NCI-H2227 (cell line): Measurements from ENCODE around the gene CAV1.

Experiments
- DNase-seq: peaks from one replicate; lab custom pipeline; 2025; ENCODE audit not compliant: unreplicated experiment; lab: John Stamatoyannopoulos, UW

The CAV1 gene

DNA sequence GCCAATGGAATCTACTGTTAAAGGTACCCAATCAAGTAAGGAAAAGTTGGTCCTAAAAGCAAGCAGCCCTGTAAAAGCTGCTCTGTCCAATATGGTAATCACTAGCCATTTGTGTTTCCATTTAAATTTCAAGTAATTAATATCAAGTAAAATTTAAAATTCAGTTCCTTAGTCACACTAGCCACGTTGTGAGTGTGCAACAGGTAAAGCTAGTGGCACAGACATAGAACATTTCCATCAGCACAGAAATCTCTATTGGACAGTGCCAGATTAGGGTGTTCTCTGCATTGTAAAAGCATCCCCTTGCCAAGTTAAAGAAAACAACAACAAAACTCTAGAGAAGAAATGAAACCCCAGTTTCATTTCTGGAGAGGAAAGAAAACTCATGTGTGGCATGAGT, 4.4 kb downstream of the CAV1 start:
- DNase-seq, result no peak

DNA sequence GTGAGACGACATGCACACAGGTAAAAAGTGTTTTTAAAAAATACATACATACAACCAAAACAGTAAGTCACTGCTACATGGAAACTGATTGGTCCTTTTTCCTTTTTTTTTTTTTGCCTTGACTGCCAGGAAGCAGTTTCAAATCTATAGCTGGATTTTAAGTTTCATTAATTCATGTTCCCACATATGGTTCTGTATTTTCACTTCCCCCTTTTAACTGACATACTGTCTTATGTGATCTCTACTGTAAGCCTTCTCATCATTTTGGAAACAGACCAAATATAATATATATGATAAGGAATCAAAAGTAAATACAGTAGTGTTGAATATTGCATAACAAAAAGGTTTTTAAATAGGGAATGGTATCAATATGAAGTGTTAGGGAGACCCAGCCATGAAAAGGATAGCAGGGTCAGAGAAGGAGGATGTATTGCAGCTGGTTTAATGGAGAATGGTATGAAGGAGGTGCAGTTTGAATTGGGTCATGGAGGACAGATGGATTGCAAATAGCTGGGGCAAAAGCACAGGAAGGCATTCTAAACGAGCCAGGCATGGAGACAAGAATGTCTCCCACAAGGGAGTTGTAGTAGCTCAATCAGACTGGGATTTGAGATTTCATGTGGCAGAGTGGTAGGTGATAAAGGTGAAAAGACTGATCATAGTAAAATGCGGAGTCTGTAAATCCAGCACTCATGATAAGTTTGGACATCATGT, 5.4 kb downstream of the CAV1 start:
- no peak for DNase-seq

DNA sequence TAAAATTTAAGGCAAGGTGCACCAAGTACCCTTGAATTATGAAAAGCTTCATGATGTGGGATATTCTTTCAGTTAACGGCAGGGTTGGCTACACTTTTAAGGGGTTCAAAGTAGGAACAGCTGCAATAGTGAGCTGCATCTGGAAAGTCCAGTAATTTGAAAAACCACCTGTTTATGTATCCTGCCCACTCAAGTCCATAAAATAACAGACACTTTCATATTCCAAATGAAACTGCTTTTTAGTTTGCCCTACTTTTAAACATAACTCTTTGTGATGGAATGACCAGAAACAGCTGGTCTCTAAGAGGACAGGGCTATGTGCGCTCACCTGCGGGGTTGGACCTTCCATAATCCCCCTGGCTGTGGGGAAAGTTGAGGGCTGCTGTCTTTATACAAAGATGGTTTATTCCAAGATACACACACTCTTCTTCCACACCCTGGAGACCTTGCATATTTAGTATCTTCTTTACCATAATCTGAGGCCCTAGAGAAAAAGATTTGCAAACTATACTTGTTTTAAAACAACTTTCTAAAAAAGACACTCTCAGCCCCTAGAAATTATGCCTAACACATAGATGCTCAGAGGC, 7.4 kb downstream of the CAV1 start:
- no peak for DNase-seq

DNA sequence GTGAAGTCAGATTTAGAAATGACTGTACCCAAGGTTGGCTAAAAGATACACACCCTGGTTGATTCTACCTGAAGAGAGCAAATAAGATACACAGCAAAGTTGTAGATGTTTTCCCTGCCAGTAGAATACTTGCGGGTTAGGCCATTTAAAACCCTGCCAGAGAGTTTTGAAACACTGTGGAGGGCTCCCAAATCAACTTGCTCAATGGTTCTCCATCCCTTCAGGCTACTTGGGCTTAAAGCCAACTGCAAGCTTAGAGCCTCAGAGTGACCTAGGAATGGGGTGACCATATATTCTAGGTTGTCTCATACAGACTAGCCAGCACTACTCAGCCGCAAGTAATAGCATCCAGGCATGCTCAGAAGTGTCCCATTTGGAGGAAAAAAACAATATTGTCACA, 10.0 kb downstream of the CAV1 start:
- no peak for DNase-seq

DNA sequence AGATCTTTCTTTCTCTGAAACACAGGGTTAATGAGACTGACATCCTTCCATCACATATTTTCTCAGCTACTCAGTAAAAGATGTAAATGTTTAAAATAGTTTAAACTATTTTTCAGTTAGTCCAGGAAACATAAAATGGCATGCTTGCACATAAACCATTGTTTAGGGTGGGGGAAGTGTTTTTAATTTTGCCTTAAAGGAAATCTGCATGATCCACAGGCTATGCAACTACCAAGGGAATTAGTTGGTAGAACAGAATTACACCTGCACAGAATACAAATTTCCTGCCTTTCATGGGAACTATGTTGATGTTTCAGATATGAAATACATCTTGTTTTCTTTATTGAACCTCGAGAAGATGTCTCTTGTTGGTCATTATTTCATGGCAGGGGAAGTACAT, 10.6 kb downstream of the CAV1 start:
- no peak for DNase-seq

DNA sequence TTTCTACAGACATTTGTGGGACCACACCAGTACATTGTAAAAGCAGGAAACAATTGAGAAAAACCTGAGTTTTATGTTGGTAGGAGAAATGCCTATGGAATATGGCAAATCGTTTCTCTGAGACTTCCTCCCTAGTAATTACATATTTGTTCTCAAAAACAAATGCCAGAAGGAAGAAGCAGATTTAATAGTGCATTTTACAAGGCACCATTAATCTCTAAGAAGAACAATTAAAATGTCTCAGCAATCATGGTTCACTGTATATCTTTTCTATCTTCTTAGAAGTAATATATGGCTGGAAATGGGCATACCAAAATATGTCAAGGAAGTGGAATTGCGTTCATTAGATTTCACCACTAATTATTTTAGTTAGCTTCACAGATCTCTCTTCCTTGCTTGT, 13.3 kb downstream of the CAV1 start:
- no peak for DNase-seq

DNA sequence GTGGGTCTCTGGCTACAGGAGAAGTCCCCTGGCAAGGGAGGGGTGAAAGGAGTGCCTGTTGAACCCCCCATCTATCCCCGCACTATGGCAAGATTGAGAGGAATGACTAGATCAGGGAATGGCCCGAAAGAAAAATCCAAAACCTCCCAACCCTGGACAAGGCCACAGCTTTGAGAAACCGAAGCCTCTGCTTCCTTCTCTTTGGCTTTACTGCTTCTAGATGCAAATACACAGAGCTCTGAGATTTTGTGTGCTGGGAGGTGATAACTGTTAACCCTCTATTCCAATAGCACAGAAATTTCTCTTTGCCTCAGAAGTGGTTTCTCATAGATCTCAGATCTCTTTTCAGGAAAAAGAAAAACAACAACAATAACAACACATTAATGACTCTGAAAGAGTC, 15.0 kb downstream of the CAV1 start:
- DNase-seq, result no peak

DNA sequence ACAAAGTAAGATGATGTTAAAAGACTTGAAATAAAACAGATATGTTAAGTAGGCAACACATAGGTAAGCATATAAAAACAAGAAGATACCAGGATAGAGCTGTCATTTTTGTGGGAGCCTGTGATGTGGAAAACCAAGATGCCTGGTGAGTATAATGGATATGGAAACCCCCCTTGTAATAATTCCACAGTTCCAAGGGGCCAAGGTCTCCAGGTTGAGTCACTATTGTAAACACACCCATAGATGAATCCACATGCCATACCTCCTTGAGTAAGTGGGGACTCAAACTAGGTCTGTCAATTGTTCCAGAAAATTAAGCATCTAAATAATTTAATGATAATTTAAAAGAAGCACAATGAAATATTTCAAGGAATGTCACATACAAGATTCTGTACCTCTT, 15.9 kb downstream of the CAV1 start:
- no peak for DNase-seq

DNA sequence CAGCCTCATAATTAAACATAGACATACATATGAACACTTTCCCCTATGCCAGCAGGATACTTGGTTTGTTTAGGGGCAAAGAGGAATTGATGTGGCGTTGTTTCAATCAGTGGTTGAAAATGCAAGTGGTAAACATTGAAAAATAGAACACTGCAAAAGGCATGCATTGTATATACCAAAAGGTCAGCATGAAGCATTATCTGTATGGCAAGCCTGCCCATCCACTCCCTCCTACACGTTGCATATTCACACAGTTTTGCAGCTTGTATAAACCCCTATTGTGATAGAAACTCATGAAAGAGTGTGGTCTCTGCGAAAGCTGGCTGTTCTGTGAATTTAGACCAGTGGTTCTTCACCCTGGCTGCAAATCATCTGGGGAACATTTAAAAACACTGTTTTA, 17.1 kb downstream of the CAV1 start:
- DNase-seq, result no peak

DNA sequence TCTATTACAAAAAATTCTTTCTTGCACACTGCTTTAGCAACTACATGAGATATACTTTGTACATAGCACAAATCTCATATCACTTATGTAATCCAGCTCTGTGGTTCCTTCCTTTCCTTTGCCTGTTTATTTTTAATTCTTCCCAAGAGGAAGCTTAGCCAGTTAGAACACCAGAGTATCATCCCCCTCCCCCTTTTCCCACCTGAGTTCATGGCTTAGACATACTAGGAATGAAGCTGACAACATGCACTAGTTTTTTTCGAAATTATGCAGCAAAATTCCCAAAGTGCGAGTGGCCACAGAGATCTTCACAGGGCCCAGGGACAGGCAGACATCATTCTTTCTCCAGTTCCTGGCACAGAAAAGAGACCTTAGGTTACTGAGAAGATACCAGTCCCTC, 17.8 kb downstream of the CAV1 start:
- no peak for DNase-seq

DNA sequence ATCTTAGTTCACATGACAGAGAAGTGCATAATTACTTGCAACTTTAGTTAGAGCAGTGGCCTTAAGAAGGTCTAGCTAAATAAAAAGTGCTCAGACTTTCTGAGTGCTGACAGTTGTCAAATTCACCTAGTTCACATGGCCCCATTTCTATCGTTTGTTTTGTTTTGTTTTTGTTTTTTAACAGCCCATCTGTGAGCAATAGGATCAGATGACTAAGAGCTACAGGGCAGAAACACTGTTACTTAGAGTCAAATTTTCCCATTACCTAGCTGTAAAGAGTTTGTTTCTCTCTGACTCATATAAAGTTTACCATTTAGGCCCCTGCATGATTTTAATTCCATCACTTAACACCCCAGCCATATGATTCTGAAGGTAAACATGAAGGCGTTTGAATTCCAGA, 18.8 kb downstream of the CAV1 start:
- DNase-seq, result no peak

DNA sequence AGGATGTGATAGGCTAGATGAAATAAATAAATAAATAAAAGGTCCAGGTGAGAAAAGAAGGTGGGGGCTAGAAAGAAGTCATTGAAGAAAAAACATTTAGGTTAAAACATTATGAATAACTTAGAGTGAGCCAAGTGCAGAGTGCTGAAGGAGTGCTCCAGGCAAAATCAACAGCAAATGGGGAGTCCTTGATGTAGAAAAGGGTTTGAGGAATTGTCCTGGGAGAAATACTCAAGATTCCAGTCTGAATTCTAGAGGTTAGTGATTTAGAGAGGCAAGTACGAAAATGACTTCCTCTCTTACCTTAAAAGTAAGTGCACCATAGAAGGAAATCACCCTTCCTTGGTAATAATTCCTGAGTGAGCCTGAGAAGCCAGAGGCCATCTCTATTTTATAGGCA, 19.7 kb downstream of the CAV1 start:
- no peak for DNase-seq

DNA sequence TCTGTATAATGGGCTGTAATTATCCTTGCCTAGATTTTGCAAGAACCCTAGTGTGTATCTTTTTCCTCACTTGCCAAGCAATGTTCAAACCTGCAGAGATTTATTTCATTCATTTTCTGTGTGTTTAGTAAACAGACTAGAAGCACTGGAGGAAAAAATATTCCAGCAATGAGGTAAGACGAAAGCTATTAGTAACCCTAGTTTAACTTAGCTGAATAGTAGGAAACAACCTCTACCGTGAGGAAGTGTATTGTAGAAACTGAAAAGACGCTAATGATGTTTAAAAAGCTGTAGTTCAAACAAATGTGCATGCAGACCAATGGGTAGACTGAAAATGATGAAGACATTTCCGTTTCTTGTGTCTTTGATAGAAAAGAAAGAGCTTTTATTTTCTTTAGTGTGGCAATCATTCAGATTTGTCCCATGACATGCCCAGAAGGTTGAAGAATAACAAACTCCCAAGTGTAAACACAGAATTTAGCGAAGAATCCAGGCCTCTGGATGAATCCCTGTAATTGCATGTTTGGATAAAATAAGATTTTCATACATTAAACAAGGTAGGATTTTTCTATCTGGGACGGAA, 20.7 kb downstream of the CAV1 start:
- no peak for DNase-seq

DNA sequence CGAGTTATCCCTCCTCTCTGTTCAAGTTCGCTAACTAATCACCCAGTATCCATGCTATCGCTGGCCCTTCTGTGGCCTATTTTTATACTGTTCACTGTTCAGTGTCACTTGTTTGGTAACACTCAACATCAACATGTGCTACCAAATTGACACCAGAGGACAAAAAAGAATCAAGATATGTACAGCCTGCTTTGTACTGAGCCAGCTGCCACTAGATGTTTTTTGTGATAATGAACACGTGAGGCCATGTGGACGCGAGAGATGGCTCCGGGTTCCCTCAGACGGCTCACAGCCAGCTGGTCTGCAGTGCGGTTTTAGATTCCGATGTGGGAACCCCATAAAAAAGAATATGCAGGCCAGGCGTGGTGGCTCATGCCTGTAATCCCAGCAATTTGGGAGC, 21.2 kb downstream of the CAV1 start:
- no peak for DNase-seq

DNA sequence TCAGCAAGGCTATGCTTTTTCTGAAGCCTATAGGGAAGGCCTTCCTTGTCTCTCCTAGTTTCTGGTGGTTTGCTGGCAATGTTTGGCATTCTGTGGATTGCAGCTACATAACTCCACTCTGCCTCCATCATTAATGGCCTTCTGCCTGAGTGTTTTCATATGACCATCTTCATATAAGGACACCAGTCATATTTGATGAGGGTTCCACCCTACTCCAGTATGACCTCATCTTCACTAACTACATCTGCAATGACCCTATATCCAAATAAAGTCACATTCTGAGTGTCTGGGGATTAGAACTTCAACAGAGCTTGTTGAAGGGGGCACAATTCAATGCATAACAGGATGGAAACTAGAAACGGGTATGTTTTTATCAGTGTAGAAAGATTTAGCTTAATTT, 22.1 kb downstream of the CAV1 start:
- no peak for DNase-seq

DNA sequence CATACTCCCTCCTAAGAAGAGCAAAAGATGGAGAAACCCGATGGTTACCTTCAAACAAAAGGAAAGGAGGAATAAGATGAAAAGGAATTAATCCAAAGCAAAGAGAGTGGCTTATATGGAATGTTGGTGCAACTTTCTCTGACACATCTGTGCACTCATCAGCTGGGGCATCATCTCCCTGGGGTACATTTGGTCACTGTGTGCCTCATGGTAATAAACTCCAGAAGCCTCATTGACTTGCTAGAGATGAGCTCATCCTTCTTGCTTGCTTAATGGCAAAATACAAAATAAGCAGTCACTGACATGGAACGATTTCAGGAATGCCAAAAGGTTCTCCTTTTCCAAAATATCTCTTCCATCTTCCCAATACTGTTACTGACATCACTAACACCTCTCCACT, 22.5 kb downstream of the CAV1 start:
- no peak for DNase-seq

DNA sequence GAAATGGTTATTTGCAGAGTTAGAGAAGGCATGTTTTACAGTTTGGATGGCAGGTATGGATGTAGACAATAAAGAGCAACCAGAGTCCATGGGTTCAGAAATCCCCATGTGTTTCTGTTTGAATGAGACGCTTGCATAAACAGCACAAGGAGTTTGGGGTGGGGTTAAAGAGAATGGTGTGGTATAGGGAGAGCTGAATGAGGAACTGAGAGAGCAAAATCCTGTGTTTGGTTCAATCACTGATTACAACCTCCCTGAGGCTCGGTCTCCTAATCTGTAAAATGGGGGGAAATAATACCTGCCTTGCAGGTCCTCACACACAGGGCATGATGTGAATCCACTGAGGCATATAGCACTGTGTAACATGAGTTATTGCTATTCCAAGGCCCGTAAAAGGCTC, 23.7 kb downstream of the CAV1 start:
- DNase-seq, result no peak

DNA sequence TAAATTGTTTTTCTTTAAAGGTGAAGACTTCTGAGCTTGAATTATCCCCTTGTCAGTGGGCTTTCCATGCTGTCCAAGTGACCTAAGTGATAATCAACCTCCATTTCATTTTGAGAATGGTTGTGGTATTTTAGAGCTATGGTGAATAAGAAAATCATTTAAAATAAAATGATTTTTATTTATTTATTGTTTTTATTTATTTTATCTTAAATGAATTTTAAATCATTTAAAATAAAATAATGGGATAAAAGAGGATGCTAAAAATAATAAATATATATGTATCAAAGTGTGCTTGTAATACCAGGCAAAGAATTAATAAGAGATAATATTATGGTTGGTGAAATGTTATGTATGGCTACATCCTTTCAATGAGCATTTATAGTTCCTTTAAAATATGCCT, 24.5 kb downstream of the CAV1 start:
- no peak for DNase-seq

DNA sequence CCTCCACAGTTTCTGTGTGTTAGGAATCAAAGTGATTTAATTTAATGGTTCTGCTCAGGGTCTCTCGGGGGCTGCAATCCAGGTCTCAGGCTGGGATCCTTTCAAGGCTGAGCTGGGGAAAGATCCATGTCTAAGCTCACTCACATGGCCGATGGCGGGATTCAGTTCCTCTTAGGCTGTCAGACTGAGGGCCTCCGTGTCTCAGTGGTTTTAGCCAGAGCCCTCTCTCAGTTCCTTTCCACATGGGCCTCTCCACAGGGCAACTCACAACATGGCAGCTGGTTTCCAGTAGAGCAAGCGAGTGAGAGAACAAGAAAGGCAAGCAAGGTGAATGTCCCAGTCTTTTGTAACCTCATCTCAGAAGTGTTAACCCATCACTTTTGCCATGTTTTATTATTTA, 26.9 kb downstream of the CAV1 start:
- DNase-seq, result no peak

DNA sequence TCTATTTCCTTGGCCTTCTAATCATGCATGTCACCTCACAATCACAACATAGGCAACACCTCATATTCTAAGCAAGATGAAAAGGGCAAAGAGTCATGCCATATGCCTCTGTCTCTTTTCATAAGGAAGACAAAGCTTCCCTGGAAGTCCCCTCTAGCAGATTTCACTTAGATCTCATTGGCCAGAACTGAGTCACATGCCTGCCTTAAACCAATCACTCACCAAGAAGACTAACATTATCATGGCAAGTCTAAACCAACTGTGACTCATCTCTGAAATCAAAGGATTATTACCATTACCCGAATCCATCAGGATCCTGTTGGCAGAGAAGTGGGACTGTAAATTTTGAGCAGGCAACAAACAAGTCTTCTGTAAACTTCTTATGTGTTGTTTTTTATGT, 27.8 kb downstream of the CAV1 start:
- DNase-seq, result no peak

DNA sequence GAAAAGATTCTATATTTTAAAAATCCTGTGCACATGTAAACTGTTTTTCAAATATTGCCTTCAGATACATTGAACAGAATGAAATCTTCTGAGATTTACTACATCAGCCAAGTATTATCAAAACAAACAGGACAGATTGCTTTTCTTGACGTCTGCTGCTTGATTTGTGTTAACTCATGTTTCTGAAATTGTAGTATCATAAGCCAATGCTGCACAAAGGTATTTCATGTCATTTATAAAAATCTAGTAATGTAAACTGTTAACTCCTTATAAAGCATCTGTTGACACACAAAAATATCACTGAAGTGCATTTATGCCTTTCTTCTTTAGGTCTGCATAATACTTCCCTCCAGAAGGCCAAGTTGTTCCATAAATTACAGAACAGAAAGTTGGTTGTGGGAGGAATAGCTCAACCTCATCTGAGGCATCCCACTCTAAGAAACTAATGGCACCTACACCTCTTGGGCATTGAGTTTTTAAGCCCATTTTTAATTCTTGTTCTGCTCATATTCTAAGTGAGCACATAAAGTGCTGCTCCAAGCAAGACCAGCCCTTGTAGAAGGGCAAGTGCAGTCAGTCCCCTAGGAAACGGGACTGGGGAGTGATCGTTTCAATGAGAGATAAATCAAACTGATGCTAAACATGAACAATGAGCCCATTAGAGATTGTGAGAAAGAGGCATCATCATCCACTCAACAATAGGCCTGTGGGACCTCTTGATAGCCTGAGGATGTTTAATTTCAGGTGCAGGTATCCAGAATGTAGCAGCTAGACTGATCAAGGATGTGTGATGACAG, 28.5 kb downstream of the CAV1 start:
- no peak for DNase-seq

DNA sequence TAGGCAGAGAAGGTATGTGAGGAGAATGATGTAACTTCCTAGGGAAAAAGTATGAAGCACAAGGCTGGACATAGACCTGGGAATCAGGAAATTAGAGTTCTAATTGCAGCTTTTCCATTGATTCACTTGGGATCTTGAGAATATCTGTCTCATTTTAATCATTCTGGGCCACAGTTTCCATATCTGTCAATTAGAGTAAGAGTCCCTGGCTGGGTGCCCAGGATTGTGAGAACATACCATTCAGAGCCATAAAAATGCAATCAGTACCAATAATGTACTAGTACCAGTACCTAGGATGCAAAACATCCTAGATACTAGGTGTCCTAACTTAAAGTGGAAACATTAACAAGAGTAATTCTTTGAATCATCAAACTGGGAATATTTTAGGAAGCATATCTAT, 29.6 kb downstream of the CAV1 start:
- no peak for DNase-seq
